HG03571 (cell line): ENCODE results near the gene L3MBTL3.

Source experiments
- ATAC-seq: cut with Tn5 transposase; IDR thresholded peaks from one replicate; pipeline ENCODE4 v1.9.1; 2021; ENCODE audit not compliant: unreplicated experiment

The L3MBTL3 gene

GRCh38 chr6:130026859-130027258 lies 8.5 kb downstream of the L3MBTL3 start:
- ATAC-seq, result no peak

- peak; percentile 90 for ATAC-seq
These were observed 9.6 kb downstream of the L3MBTL3 start for GRCh38 chr6:130027948-130028347.

GRCh38 chr6:130029163-130029562 lies 10.8 kb downstream of the L3MBTL3 start:
- no peak for ATAC-seq

GRCh38 chr6:130032758-130033340 lies 14.5 kb downstream of the L3MBTL3 start:
- no peak for ATAC-seq

GRCh38 chr6:130033949-130034348 lies 15.6 kb downstream of the L3MBTL3 start:
- no peak for ATAC-seq

- ATAC-seq, result no peak
These were observed 16.2 kb downstream of the L3MBTL3 start for GRCh38 chr6:130034378-130035146.

- no peak for ATAC-seq
These were observed 16.8 kb downstream of the L3MBTL3 start for GRCh38 chr6:130035211-130035610.

GRCh38 chr6:130037207-130037811 lies 18.9 kb downstream of the L3MBTL3 start:
- ATAC-seq, result no peak

GRCh38 chr6:130041594-130041993 lies 23.2 kb downstream of the L3MBTL3 start:
- no peak for ATAC-seq

- no peak for ATAC-seq
These were observed 25.0 kb downstream of the L3MBTL3 start for GRCh38 chr6:130043344-130043743.

- ATAC-seq, result no peak
These were observed 27.2 kb downstream of the L3MBTL3 start for GRCh38 chr6:130045622-130046021.

- no peak for ATAC-seq
These were observed 28.3 kb downstream of the L3MBTL3 start for GRCh38 chr6:130046671-130047070.

- no peak for ATAC-seq
These were observed 29.0 kb downstream of the L3MBTL3 start for GRCh38 chr6:130047088-130047995.

- no peak for ATAC-seq
These were observed 31.8 kb downstream of the L3MBTL3 start for GRCh38 chr6:130050230-130050629.

- ATAC-seq, result no peak
These were observed 36.3 kb downstream of the L3MBTL3 start for GRCh38 chr6:130054725-130055124.

GRCh38 chr6:130055271-130055670 lies 36.9 kb downstream of the L3MBTL3 start:
- no peak for ATAC-seq

GRCh38 chr6:130057495-130057894 lies 39.1 kb downstream of the L3MBTL3 start:
- no peak for ATAC-seq

- ATAC-seq, result no peak
These were observed 45.4 kb downstream of the L3MBTL3 start for GRCh38 chr6:130063806-130064205.

GRCh38 chr6:130065609-130066156 lies 47.3 kb downstream of the L3MBTL3 start:
- ATAC-seq, result no peak

- no peak for ATAC-seq
These were observed 51.1 kb downstream of the L3MBTL3 start for GRCh38 chr6:130069485-130069884.

- no peak for ATAC-seq
These were observed 51.9 kb downstream of the L3MBTL3 start for GRCh38 chr6:130070326-130070725.
